IMR-90 (cell line): ENCODE measurements around the gene KCNQ2. TPM values are rescaled to one million over a fixed set of nuclear protein-coding genes. Genes with fewer than 3 reads are reported as not detected.

Source experiments
- ATAC-seq: fragments of 200-7000 bp; cut with Tn5 transposase; 2 replicates; pipeline ENCODE4 v1.9.1; 2020; ENCODE audit warnings: low read depth, mild to moderate bottlenecking, moderate library complexity
- BruUV-seq: library from RNA; stranded (reverse); fragments of 400-500 nt; replicated peaks from 2 replicates; lab custom pipeline; 2021; lab: Mats Ljungman, UMichigan
- CTCF ChIA-PET: fragments of 300-600 bp; formaldehyde crosslinking; extraction: SDS; loops from one replicate; lab custom pipeline; 2021; ENCODE audit warnings: antibody characterized with exemption; lab: Yijun Ruan, JAX
- POLR2A ChIA-PET: fragments of 300-600 bp; sonication (Branson Sonifier 250); formaldehyde crosslinking; loops from one replicate; lab custom pipeline; 2022; ENCODE audit warnings: antibody characterized with exemption; ENCODE audit not compliant: unreplicated experiment; lab: Charles Lee
- DNase-seq: peaks from one replicate; pipeline ENCODE4 v3.0.0; 2013
- H2AFZ ChIP-seq: replicated peaks from 2 replicates; pipeline ENCODE3; 2013; ENCODE audit warnings: low read length, mild to moderate bottlenecking; ENCODE audit not compliant: poor library complexity
- H2AK5ac ChIP-seq: 2 replicates; pipeline ENCODE4 v1.6.1; 2013; ENCODE audit warnings: low read depth, low read length, inconsistent platforms
- H2AK9ac ChIP-seq: replicated peaks from 2 replicates; pipeline ENCODE3; 2013; ENCODE audit warnings: mild to moderate bottlenecking, low read depth, low read length, moderate library complexity; ENCODE audit not compliant: poor library complexity
- H2BK120ac ChIP-seq: 2 replicates; pipeline ENCODE4 v1.6.1; 2013; ENCODE audit warnings: low read depth, low read length, inconsistent platforms
- H2BK15ac ChIP-seq: 3 replicates; pipeline ENCODE4 v1.6.1; 2013; ENCODE audit warnings: low read depth, low read length, inconsistent platforms
- H2BK20ac ChIP-seq: 2 replicates; pipeline ENCODE4 v1.6.1; 2013; ENCODE audit warnings: low read depth, mild to moderate bottlenecking, inconsistent platforms, low read length, moderate library complexity
- H2BK5ac ChIP-seq: 2 replicates; pipeline ENCODE4 v1.6.1; 2013; ENCODE audit warnings: mild to moderate bottlenecking, low read depth, low read length, inconsistent platforms; ENCODE audit not compliant: poor library complexity, severe bottlenecking
- H3K14ac ChIP-seq: replicated peaks from 2 replicates; pipeline ENCODE4 v1.6.1; 2013; ENCODE audit warnings: low read depth, low read length, inconsistent platforms
- H3K18ac ChIP-seq: 2 replicates; pipeline ENCODE4 v1.6.1; 2013; ENCODE audit warnings: low read depth, low read length, control low read depth
- H3K23ac ChIP-seq: 2 replicates; pipeline ENCODE4 v1.6.1; 2013; ENCODE audit warnings: low read depth, low read length, inconsistent platforms
- H3K27ac ChIP-seq: 2 replicates; pipeline ENCODE4 v1.5.1; 2013; ENCODE audit warnings: mild to moderate bottlenecking, control low read depth, low read length; ENCODE audit not compliant: insufficient read depth
- H3K27me3 ChIP-seq: 2 replicates; pipeline ENCODE4 v1.6.1; 2013; ENCODE audit warnings: low read length; ENCODE audit not compliant: control insufficient read depth, insufficient read depth
- H3K36me3 ChIP-seq: 2 replicates; pipeline ENCODE4 v1.6.1; 2013; ENCODE audit warnings: low read length, mixed read lengths; ENCODE audit not compliant: control insufficient read depth, insufficient read depth
- H3K4ac ChIP-seq: 2 replicates; pipeline ENCODE4 v1.6.1; 2013; ENCODE audit warnings: low read depth, low read length, inconsistent platforms
- H3K4me1 ChIP-seq: 2 replicates; pipeline ENCODE4 v1.6.1; 2013; ENCODE audit warnings: low read length, mixed read lengths; ENCODE audit not compliant: control insufficient read depth, insufficient read depth
- H3K4me2 ChIP-seq: 2 replicates; pipeline ENCODE4 v1.6.1; 2013; ENCODE audit warnings: low read depth, mild to moderate bottlenecking, control low read depth, low read length, moderate library complexity
- H3K4me3 ChIP-seq: 2 replicates; pipeline ENCODE4 v1.5.1; 2013; ENCODE audit warnings: low read depth, mild to moderate bottlenecking, control low read depth, low read length, moderate library complexity; ENCODE audit not compliant: insufficient read depth
- H3K56ac ChIP-seq: 2 replicates; pipeline ENCODE4 v1.6.1; 2013; ENCODE audit warnings: low read length, inconsistent platforms; ENCODE audit not compliant: insufficient read depth; ENCODE audit errors: extremely low read depth
- H3K79me1 ChIP-seq, 2 experiments: 2 replicates each; pipeline ENCODE4 v1.6.1; 2013; ENCODE audit warnings: low read length in 2 of 2, inconsistent platforms in 1 of 2, low read depth in 1 of 2
- H3K9ac ChIP-seq: 2 replicates; pipeline ENCODE4 v1.6.1; 2013; ENCODE audit warnings: low read depth, low read length, control low read depth
- H3K9me1 ChIP-seq: 2 replicates; pipeline ENCODE4 v1.6.1; 2013; ENCODE audit warnings: low read length, inconsistent platforms; ENCODE audit not compliant: insufficient read depth
- H3K9me3 ChIP-seq: 2 replicates; pipeline ENCODE4 v1.6.1; 2013; ENCODE audit warnings: low read length; ENCODE audit not compliant: control insufficient read depth, insufficient read depth
- H4K20me1 ChIP-seq: 2 replicates; pipeline ENCODE4 v1.6.1; 2013; ENCODE audit warnings: low read length, inconsistent platforms; ENCODE audit not compliant: insufficient read depth
- H4K5ac ChIP-seq: 2 replicates; pipeline ENCODE4 v1.6.1; 2013; ENCODE audit warnings: mild to moderate bottlenecking, low read depth, low read length, control low read depth
- H4K8ac ChIP-seq, 2 experiments: 2 replicates each; pipeline ENCODE4 v1.6.1; 2013; ENCODE audit warnings: low read depth in 2 of 2, low read length in 2 of 2, control low read depth in 1 of 2, inconsistent platforms in 1 of 2
- H4K91ac ChIP-seq: 2 replicates; pipeline ENCODE4 v1.6.1; 2013; ENCODE audit warnings: low read depth, low read length, inconsistent platforms; ENCODE audit not compliant: insufficient read depth
- BHLHE40 ChIP-seq: fragments of 150-350 bp; IDR thresholded peaks from 2 replicates; pipeline ENCODE4 v1.6.1; 2016; ENCODE audit warnings: mild to moderate bottlenecking, low read depth, low read length
- CEBPB ChIP-seq: IDR thresholded peaks from 2 replicates; pipeline ENCODE4 v1.6.1; 2012; ENCODE audit warnings: low read depth, low read length, improper control_type of control experiment
- CHD1 ChIP-seq: IDR thresholded peaks from 2 replicates; pipeline ENCODE4 v1.6.1; 2012; ENCODE audit warnings: low read depth, low read length, improper control_type of control experiment
- CTCF ChIP-seq: conservative IDR thresholded peaks from 2 replicates; pipeline ENCODE4 v1.5.1; 2012; ENCODE audit warnings: mild to moderate bottlenecking, low read depth, low read length, improper control_type of control experiment
- FOS ChIP-seq: fragments of 150-350 bp; IDR thresholded peaks from 2 replicates; pipeline ENCODE4 v1.6.1; 2016; ENCODE audit warnings: low read depth, low read length
- MAFK ChIP-seq: IDR thresholded peaks from 2 replicates; pipeline ENCODE4 v1.6.1; 2012; ENCODE audit warnings: low read depth, low read length, improper control_type of control experiment
- MAZ ChIP-seq: IDR thresholded peaks from 2 replicates; pipeline ENCODE4 v1.6.1; 2012; ENCODE audit warnings: low read depth, mild to moderate bottlenecking, low read length, improper control_type of control experiment, moderate library complexity, borderline replicate concordance
- MXI1 ChIP-seq: IDR thresholded peaks from 2 replicates; pipeline ENCODE4 v1.6.1; 2012; ENCODE audit warnings: low read depth, mild to moderate bottlenecking, low read length, moderate library complexity, borderline replicate concordance
- NFE2L2 ChIP-seq: fragments of 150-350 bp; IDR thresholded peaks from 2 replicates; pipeline ENCODE4 v1.6.1; 2016; ENCODE audit warnings: low read depth, mild to moderate bottlenecking, low read length
- POLR2A ChIP-seq: IDR thresholded peaks from 2 replicates; pipeline ENCODE4 v1.6.1; 2012; ENCODE audit warnings: mild to moderate bottlenecking, low read depth, low read length
- RAD21 ChIP-seq: IDR thresholded peaks from 2 replicates; pipeline ENCODE4 v1.6.1; 2012; ENCODE audit warnings: low read length, improper control_type of control experiment
- RCOR1 ChIP-seq: IDR thresholded peaks from 2 replicates; pipeline ENCODE4 v1.6.1; 2012; ENCODE audit warnings: mild to moderate bottlenecking, low read length, improper control_type of control experiment; ENCODE audit not compliant: insufficient replicate concordance
- RFX5 ChIP-seq: IDR thresholded peaks from 2 replicates; pipeline ENCODE4 v1.8.0; 2012; ENCODE audit warnings: low read depth, mild to moderate bottlenecking, low read length, moderate library complexity
- SMC3 ChIP-seq: fragments of 150-350 bp; IDR thresholded peaks from 2 replicates; pipeline ENCODE4 v1.6.1; 2016; ENCODE audit warnings: low read depth, mild to moderate bottlenecking, antibody characterized with exemption, low read length, moderate library complexity
- WGBS, 2 experiments: methylation state at CpG; one replicate each; pipeline versions ENCODE4 v1.1.5 to v1.1.7; 2013; ENCODE audit warnings: missing lambda C conversion rate in 2 of 2; ENCODE audit not compliant: insufficient read length in 1 of 2; ENCODE audit errors: extremely low coverage in 2 of 2; 5-methylcytosine and 5-hydroxymethylcytosine counted together
- dilution Hi-C: fragments of 300-500 bp; cut with HindIII; formaldehyde crosslinking; loops from one replicate; pipeline ENCODE4 v1.14.3; 2018; ENCODE audit warnings: low sequenced_read_pairs; ENCODE audit not compliant: unreplicated experiment
- in situ Hi-C: fragments of 300-500 bp; cut with MboI; formaldehyde crosslinking; loops from 3 replicates; pipeline ENCODE4 v1.14.3; 2019; ENCODE audit warnings: low sequenced_read_pairs, inconsistent platforms, mixed read lengths
- intact Hi-C: fragments of 100-400 bp; cut with micrococcal nuclease; formaldehyde crosslinking; loops from 2 replicates; pipeline ENCODE4 v1.10.0; 2022
- polyA plus RNA-seq, 3 experiments: library from polyadenylated mRNA; depleted of rRNA; stranded (reverse); fragments of >200 nt; gene quantifications; 2 replicates each; pipeline ENCODE4 v1.2.3, GENCODE V29; 2012; ENCODE audit warnings: low replicate concordance in 1 of 3
- total RNA-seq: library from RNA; depleted of rRNA; stranded (reverse); fragments of >200 nt; gene quantifications from 2 replicates; pipeline ENCODE4 v1.2.3, GENCODE V29; 2012
- TF ChIP-seq, protein P1 (sequence below): fragments of 150-350 bp; IDR thresholded peaks from 2 replicates; pipeline ENCODE4 v1.6.1; 2016; ENCODE audit warnings: low read depth, mild to moderate bottlenecking, low read length, moderate library complexity, borderline replicate concordance
- TF ChIP-seq, protein P2 (sequence below): fragments of 150-350 bp; IDR thresholded peaks from 2 replicates; pipeline ENCODE4 v1.6.1; 2017; ENCODE audit warnings: mild to moderate bottlenecking, antibody characterized with exemption, low read length, low read depth

Gene KCNQ2
- total and polyA plus RNA-seq, 2 of the 4 experiments (the other 2 are of a cell fraction): 0.02 TPM; not detected in 1

DNA sequence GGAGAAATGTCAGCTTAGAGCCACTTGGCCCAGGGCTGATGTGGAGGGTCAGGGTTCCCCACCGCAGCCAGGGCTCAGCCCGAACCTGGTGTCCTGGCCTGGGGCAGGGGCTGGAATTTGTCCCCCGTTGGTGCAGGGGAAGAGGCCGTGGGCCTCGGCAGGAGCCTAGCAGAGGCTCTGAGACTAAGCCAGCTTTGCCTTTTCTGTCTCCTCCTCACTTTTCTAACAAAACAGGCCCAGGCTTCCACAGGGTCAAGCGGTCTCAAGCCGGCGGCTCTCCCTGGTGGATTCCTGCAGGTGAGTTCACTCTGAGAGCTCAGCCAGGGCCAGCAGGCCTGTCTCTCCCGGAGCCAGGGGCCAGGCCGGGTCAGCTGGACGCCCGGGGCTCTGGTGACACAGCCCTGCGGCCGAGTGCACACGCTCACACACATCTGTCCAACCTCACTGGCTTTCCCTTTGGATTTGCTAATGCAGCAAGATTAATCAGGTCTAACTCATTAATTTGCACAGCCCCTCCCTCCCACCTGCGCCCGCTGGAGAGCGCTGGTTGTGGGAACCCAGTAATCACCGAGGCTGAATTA, 108.4 kb downstream of the KCNQ2 start:
- Histone ChIP-seq H2AFZ (no peak overlapping the region), H4K20me1 (0 out of 2 replicates have a peak, but pooled peaks cover 2% of the 10 kb centered on the region), H3K36me3 (no peaks in the 10 kb centered on the region), H2AK5ac (no peak overlapping the region), H3K9me3 (no peaks in the 10 kb centered on the region), H2BK15ac (no peak overlapping the region), H3K9me1 (no peaks in the 10 kb centered on the region), H2BK120ac (no peak overlapping the region), H3K4me1 (no peaks in the 10 kb centered on the region), H3K14ac (no peak overlapping the region), H4K91ac (no peak overlapping the region), H3K23ac (no peak overlapping the region), H4K8ac (no peak overlapping the region), H3K4ac (no peak overlapping the region), H3K27ac (no peak overlapping the region), H2BK5ac (no peak overlapping the region), H3K4me2 (no peak overlapping the region), H4K5ac (no peak overlapping the region), H3K56ac (no peak overlapping the region), H2AK9ac (no peak overlapping the region), H2BK20ac (no peak overlapping the region), H3K4me3 (no peak overlapping the region), H3K27me3 (peaks cover 54% of the 10 kb centered on the region), H3K9ac (no peak overlapping the region), H3K79me1 (no peaks in the 10 kb centered on the region), H3K18ac (no peak overlapping the region)
- WGBS, 2 experiments: 61% methylated on average over 11 of the region's 19 CpGs; no CpG with 5 or more reads in 1 of the 2 experiments
- TF ChIP-seq SMC3 (no peak), POLR2A (no peak), CTCF (no peak), CEBPB (no peak), RCOR1 (no peak), CHD1 (no peak), RFX5 (no peak), MAZ (no peak), RAD21 (no peak), FOS (no peak), NFE2L2 (no peak), BHLHE40 (no peak), MAFK (no peak), MXI1 (no peak)
- TF ChIP-seq, protein P1, sequence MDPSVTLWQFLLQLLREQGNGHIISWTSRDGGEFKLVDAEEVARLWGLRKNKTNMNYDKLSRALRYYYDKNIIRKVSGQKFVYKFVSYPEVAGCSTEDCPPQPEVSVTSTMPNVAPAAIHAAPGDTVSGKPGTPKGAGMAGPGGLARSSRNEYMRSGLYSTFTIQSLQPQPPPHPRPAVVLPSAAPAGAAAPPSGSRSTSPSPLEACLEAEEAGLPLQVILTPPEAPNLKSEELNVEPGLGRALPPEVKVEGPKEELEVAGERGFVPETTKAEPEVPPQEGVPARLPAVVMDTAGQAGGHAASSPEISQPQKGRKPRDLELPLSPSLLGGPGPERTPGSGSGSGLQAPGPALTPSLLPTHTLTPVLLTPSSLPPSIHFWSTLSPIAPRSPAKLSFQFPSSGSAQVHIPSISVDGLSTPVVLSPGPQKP: no peak
- TF ChIP-seq, protein P2, sequence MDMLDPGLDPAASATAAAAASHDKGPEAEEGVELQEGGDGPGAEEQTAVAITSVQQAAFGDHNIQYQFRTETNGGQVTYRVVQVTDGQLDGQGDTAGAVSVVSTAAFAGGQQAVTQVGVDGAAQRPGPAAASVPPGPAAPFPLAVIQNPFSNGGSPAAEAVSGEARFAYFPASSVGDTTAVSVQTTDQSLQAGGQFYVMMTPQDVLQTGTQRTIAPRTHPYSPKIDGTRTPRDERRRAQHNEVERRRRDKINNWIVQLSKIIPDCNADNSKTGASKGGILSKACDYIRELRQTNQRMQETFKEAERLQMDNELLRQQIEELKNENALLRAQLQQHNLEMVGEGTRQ: no peak
- in situ Hi-C loops: no loop called here
- POLR2A ChIA-PET: no interaction called here
- DNase-seq (no peak), ATAC-seq (no peak)
- dilution Hi-C loops: no loop called here
- no TSS peak for BruUV-seq
- CTCF ChIA-PET: no interaction called here
- intact Hi-C loops: no loop called here
